GM23338 (cell line): Measurements from ENCODE around the gene FRMD3. TPM values are rescaled to one million over a fixed set of nuclear protein-coding genes. Genes with fewer than 3 reads are reported as not detected.

Experiments used
- ATAC-seq: fragments of 200-7000 bp; cut with Tn5 transposase; 3 replicates; pipeline ENCODE4 v1.9.1; 2020
- DNase-seq: peaks from one replicate; pipeline ENCODE4 v3.0.0-alpha.2; 2015; ENCODE audit warnings: low spot score
- H2AFZ ChIP-seq: fragments of 200-600 bp; sonication (generic); 2 replicates; pipeline ENCODE4 v1.8.0; 2016; ENCODE audit warnings: antibody characterized with exemption, mild to moderate bottlenecking, moderate library complexity
- H3F3A ChIP-seq: fragments of 200-600 bp; sonication (generic); replicated peaks from 2 replicates; pipeline ENCODE4 v1.8.0; 2017; ENCODE audit warnings: antibody characterized with exemption, mixed run types, low read depth
- H3K27ac ChIP-seq: fragments of 200-600 bp; sonication (generic); 2 replicates; pipeline ENCODE4 v1.6.1; 2016; ENCODE audit warnings: low read depth
- H3K27me3 ChIP-seq: fragments of 200-600 bp; sonication (generic); 2 replicates; pipeline ENCODE4 v1.8.0; 2016; ENCODE audit warnings: mild to moderate bottlenecking, mixed run types, moderate library complexity; ENCODE audit not compliant: insufficient read depth
- H3K36me3 ChIP-seq: fragments of 200-600 bp; sonication (generic); 2 replicates; pipeline ENCODE4 v1.8.0; 2016; ENCODE audit warnings: mild to moderate bottlenecking; ENCODE audit not compliant: insufficient read depth
- H3K4me1 ChIP-seq: fragments of 200-600 bp; sonication (generic); 2 replicates; pipeline ENCODE4 v1.8.0; 2016; ENCODE audit warnings: mild to moderate bottlenecking, moderate library complexity; ENCODE audit not compliant: insufficient read depth
- H3K4me2 ChIP-seq: fragments of 200-600 bp; sonication (generic); 2 replicates; pipeline ENCODE4 v1.7.1; 2017; ENCODE audit warnings: mixed run types
- H3K4me3 ChIP-seq: fragments of 200-600 bp; sonication (generic); 2 replicates; pipeline ENCODE4 v1.6.1; 2016; ENCODE audit warnings: mixed run types
- H3K79me2 ChIP-seq: fragments of 200-600 bp; sonication (generic); replicated peaks from 2 replicates; pipeline ENCODE4 v1.8.0; 2017; ENCODE audit warnings: mild to moderate bottlenecking; ENCODE audit not compliant: insufficient read depth
- H3K9me2 ChIP-seq: fragments of 200-600 bp; sonication (generic); 2 replicates; pipeline ENCODE4 v1.8.0; 2017; ENCODE audit not compliant: insufficient read depth
- H4K20me1 ChIP-seq: fragments of 200-600 bp; sonication (generic); replicated peaks from 2 replicates; pipeline ENCODE4 v1.8.0; 2017; ENCODE audit warnings: mild to moderate bottlenecking; ENCODE audit not compliant: insufficient read depth
- H3K27ac Mint-ChIP-seq: 2 replicates; pipeline ENCODE4 v1.8.0; 2020; ENCODE audit warnings: inconsistent platforms, mild to moderate bottlenecking, moderate library complexity, mixed read lengths
- H3K27me3 Mint-ChIP-seq: 3 replicates; pipeline ENCODE4 v1.8.0; 2022; ENCODE audit warnings: low read depth, mild to moderate bottlenecking, moderate library complexity, mixed read lengths, inconsistent platforms; ENCODE audit not compliant: insufficient read depth, poor library complexity
- H3K36me3 Mint-ChIP-seq: 3 replicates; pipeline ENCODE4 v1.8.0; 2021; ENCODE audit warnings: low read depth, mild to moderate bottlenecking, inconsistent platforms, moderate library complexity, mixed read lengths
- H3K4me1 Mint-ChIP-seq: 3 replicates; pipeline ENCODE4 v1.8.0; 2020; ENCODE audit warnings: mild to moderate bottlenecking, inconsistent platforms, mixed read lengths
- H3K4me3 Mint-ChIP-seq: 3 replicates; pipeline ENCODE4 v1.8.0; 2021; ENCODE audit warnings: moderate library complexity, mild to moderate bottlenecking, inconsistent platforms, mixed read lengths
- H3K9me3 Mint-ChIP-seq: 3 replicates; pipeline ENCODE4 v1.8.0; 2020; ENCODE audit warnings: moderate library complexity, mild to moderate bottlenecking, inconsistent platforms, mixed read lengths
- CREB1 ChIP-seq: fragments of 250-450 bp; sonication (Bioruptor Pico); IDR thresholded peaks from 2 replicates; pipeline ENCODE4 v1.5.0; 2020; ENCODE audit warnings: low read depth, mild to moderate bottlenecking, moderate library complexity
- CTCF ChIP-seq, 2 experiments: fragments of 200-600 bp in 1 of 2; sonication (generic) in 1 of 2; conservative IDR thresholded peaks; 2 replicates each; pipeline versions ENCODE4 v1.5.1 to v1.6.1; 2016 to 2017; ENCODE audit warnings: antibody characterized with exemption in 2 of 2, low read depth in 2 of 2, mild to moderate bottlenecking in 2 of 2, moderate library complexity in 1 of 2
- ETS1 ChIP-seq: IDR thresholded peaks from 2 replicates; pipeline ENCODE4 v1.6.1; 2016; ENCODE audit warnings: antibody characterized with exemption
- EZH2 ChIP-seq: fragments of 200-600 bp; sonication (generic); IDR thresholded peaks from one replicate; pipeline ENCODE4 v1.8.0; 2017; ENCODE audit warnings: antibody characterized with exemption, mild to moderate bottlenecking, low read depth; ENCODE audit not compliant: unreplicated experiment
- EZH2phosphoT487 ChIP-seq: fragments of 200-600 bp; sonication (generic); IDR thresholded peaks from one replicate; pipeline ENCODE4 v1.8.1; 2018; ENCODE audit warnings: antibody characterized with exemption; ENCODE audit not compliant: unreplicated experiment
- JUNB ChIP-seq: IDR thresholded peaks from one replicate; pipeline ENCODE4 v1.6.1; 2016; ENCODE audit warnings: antibody characterized with exemption; ENCODE audit not compliant: unreplicated experiment
- NANOG ChIP-seq: IDR thresholded peaks from 2 replicates; pipeline ENCODE4 v1.6.1; 2016; ENCODE audit warnings: antibody characterized with exemption, borderline replicate concordance
- POLR2AphosphoS5 ChIP-seq: IDR thresholded peaks from 2 replicates; pipeline ENCODE4 v1.6.1; 2016; ENCODE audit warnings: antibody characterized with exemption, low read depth
- REST ChIP-seq: IDR thresholded peaks from one replicate; pipeline ENCODE4 v1.6.1; 2018; ENCODE audit warnings: antibody characterized with exemption; ENCODE audit not compliant: unreplicated experiment
- STAT1 ChIP-seq: IDR thresholded peaks from one replicate; pipeline ENCODE4 v1.6.1; 2016; ENCODE audit warnings: antibody characterized with exemption; ENCODE audit not compliant: unreplicated experiment
- ZNF114 ChIP-seq: fragments of 250-450 bp; sonication (Bioruptor Pico); IDR thresholded peaks from 2 replicates; pipeline ENCODE4 v1.5.0; 2020; ENCODE audit warnings: mild to moderate bottlenecking, moderate library complexity
- ZNF331 ChIP-seq: fragments of 250-450 bp; sonication (Bioruptor Pico); IDR thresholded peaks from 2 replicates; pipeline ENCODE4 v1.5.0; 2020; ENCODE audit warnings: low read depth, mild to moderate bottlenecking, moderate library complexity
- ZNF462 ChIP-seq: fragments of 250-450 bp; sonication (Bioruptor Pico); IDR thresholded peaks from 2 replicates; pipeline ENCODE4 v1.5.0; 2020; ENCODE audit warnings: mild to moderate bottlenecking, moderate library complexity
- polyA plus RNA-seq: library from polyadenylated mRNA; unstranded; fragments of >200 nt; fragmentation: Nextera tagmentation; extraction: Ambion mirVana; gene quantifications from 2 replicates; pipeline ENCODE4 v1.2.1, GENCODE V29; 2016
- total RNA-seq: library from RNA; depleted of rRNA; stranded (reverse); fragments of >200 nt; shearing (Covaris generic); gene quantifications from 2 replicates; pipeline ENCODE4 v1.2.3, GENCODE V29; 2014

The FRMD3 gene
- total and polyA plus RNA-seq, 2 experiments from 2014 or later = 0.47 to 1.2 TPM

GRCh38 chr9:83491413-83491812, 46.8 kb downstream of the FRMD3 start:
- no peak for TF ChIP-seq ETS1
- no peak for TF ChIP-seq REST
- TF ChIP-seq NANOG = no peak
- TF ChIP-seq CTCF (conservative IDR thresholded peaks at IDR 0.05; ENCODE audit: low read depth in 2 of 2) = no peak
- TF ChIP-seq CREB1 (CRISPR knock-in tag) = no peak
- TF ChIP-seq EZH2phosphoT487 = no peak
- no peak for TF ChIP-seq POLR2AphosphoS5
- no peak for TF ChIP-seq STAT1
- TF ChIP-seq ZNF331 (CRISPR knock-in tag) = no peak
- no peak for TF ChIP-seq ZNF114 (CRISPR knock-in tag)
- no peak for TF ChIP-seq EZH2
- TF ChIP-seq ZNF462 = no peak
- TF ChIP-seq JUNB = no peak
- Mint-ChIP-seq H3K36me3 (no peaks in the 10 kb centered on the region), H3K27ac (no peak overlapping the region), H3K4me1 (no peaks in the 10 kb centered on the region), H3K4me3 (no peak overlapping the region), H3K27me3 (no peaks in the 10 kb centered on the region), H3K9me3 (no peaks in the 10 kb centered on the region)
- no peak overlapping the region for H3K4me2 ChIP-seq
- no peaks in the 10 kb centered on the region for H4K20me1 ChIP-seq
- H3K4me1 ChIP-seq = no peaks in the 10 kb centered on the region
- no peak overlapping the region for H3K4me3 ChIP-seq
- ATAC-seq (no peak), DNase-seq (no peak)
- no peaks in the 10 kb centered on the region for H3K36me3 ChIP-seq
- no peaks in the 10 kb centered on the region for H3K27me3 ChIP-seq
- H2AFZ ChIP-seq = no peak overlapping the region
- no peak overlapping the region for H3K27ac ChIP-seq
- no peaks in the 10 kb centered on the region for H3F3A ChIP-seq
- H3K79me2 ChIP-seq = no peaks in the 10 kb centered on the region
- H3K9me2 ChIP-seq = no peaks in the 10 kb centered on the region
